ENCODE results near the gene PRKCZ.

Gene PRKCZ

DNA sequence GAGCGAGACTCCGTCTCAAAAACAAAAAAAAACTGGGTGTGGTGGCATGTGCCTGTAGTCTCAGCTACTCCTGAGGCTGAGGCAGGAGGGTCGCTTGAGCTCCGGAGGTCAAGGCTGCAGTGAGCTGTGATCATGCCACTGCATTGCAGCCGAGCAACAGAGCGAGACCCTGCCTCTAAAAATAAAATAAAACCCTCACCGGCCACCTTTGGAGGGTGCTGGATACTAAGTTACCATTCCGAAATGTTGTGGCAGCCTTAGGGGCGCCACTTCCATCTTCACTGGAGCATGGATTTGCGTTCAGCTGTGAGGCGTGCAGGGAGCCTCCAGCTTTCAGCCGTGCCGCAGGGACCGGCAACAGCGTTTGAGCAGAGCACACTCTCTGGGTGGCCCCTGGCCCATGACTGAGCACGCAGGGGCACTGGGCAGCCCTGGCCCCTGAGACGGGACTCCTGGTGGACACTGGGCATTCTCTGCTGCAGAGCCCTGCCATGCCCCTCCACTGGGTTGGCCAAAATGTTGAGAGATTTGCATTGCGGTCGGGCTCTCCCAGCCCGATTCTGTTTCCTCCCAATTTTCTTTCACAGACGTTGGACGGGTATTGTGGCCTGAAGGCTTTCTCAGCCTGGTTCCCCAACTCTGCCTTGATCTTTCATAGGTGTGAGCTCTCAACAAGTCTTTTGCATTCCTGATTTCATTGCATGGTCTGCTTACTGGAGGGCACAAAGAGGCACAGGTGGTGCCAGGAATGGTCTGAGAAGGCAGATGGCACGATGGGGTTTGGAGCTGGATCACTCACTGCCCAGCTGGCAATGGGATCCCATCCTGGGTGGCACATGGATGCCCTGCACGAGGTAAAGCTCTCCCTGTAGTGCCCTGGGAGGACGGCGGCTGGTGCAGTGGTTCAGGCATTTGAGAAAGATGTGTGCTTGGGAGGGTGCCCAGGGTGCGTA, 40.8 kb upstream of the PRKCZ start:
- in situ Hi-C loops (cut with HindIII; ENCODE audit: low sequenced_read_pairs) = no loop called here
- H3K4me3 ChIP-seq (ENCODE audit: low read depth, low read length) = no peak overlapping the region
- TF ChIP-seq, protein P1, sequence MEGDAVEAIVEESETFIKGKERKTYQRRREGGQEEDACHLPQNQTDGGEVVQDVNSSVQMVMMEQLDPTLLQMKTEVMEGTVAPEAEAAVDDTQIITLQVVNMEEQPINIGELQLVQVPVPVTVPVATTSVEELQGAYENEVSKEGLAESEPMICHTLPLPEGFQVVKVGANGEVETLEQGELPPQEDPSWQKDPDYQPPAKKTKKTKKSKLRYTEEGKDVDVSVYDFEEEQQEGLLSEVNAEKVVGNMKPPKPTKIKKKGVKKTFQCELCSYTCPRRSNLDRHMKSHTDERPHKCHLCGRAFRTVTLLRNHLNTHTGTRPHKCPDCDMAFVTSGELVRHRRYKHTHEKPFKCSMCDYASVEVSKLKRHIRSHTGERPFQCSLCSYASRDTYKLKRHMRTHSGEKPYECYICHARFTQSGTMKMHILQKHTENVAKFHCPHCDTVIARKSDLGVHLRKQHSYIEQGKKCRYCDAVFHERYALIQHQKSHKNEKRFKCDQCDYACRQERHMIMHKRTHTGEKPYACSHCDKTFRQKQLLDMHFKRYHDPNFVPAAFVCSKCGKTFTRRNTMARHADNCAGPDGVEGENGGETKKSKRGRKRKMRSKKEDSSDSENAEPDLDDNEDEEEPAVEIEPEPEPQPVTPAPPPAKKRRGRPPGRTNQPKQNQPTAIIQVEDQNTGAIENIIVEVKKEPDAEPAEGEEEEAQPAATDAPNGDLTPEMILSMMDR (IDR thresholded peaks at IDR 0.05; ENCODE audit: low read depth, low read length) = no peak
- DNase-seq (ENCODE audit: low read depth, low spot score) = no peak

DNA sequence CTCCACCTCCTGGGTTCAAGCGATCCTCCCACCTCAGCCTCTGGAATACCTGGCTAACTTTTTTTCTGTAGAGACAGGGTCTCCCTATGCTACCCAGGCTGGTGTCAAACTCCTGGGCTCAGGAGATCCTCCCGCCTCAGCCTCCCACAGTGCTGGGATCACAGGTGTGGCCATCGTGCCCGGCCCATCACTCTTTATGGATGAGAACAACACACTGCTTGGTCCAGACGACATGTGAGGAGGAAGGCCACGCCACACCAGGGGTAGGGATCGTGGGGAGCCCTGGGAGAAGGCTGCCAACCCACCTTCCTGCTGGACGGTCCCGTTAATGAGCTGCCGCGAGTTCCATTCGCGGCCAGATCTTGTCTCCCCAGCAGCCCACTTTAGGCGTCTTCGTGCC, 36.0 kb upstream of the PRKCZ start:
- TF ChIP-seq, protein P1 (IDR thresholded peaks at IDR 0.05; ENCODE audit: low read depth, low read length) = no peak
- no peak for DNase-seq (ENCODE audit: low read depth, low spot score)
- in situ Hi-C loops (cut with HindIII; ENCODE audit: low sequenced_read_pairs) = no loop called here
- no peak overlapping the region for H3K4me3 ChIP-seq (ENCODE audit: low read depth, low read length)

DNA sequence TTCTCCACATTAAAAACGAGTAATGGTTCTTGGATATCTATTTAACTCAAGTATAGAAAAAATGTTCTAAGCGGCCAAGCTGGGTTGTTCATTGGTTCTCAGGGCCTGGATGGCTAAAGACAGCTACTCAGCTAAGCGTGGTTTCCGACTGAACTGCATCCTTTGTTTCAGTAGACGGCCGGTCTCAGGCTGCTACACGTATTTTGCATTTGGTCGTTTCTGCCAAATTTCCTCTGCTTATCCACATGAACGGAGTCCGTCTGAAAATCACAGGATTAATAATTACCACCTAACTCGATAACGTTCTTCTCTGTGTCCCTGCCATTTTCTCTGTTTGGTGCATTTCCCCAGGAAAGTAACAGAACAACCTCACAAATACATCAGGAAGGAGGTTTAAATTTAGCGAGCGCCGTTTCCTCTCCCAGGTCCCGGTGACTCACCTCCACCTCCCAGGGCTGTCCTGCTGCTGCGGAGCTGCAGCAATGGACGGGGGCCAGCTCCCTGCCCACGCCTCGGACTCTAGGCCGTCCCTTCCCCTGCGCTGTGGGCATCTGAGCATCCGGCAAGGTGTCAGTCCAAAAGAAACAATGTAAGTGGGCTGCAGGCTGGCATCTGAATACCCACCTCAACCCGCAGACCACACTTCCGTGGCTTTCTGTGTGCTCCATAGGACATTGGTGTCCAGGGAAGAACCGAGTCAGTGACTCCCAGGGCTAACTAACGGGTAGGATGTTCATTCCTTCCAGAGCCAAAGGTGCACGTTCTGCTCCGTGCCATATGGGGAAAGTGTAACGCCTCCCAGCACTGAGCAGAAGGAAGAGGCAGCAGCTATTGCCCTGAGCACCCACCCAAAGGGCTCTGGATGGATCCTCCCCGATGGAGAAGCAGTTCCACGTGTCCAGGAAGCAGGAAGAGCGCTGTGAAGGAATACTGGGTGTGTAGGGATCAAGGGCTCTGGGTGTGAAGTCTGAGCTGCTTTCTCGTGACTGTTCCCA, 35.2 kb upstream of the PRKCZ start:
- H3K4me3 ChIP-seq (ENCODE audit: low read depth, low read length) = no peak overlapping the region
- no peak for DNase-seq (ENCODE audit: low read depth, low spot score)
- in situ Hi-C loops (cut with HindIII; ENCODE audit: low sequenced_read_pairs) = no loop called here
- TF ChIP-seq, protein P1 (IDR thresholded peaks at IDR 0.05; ENCODE audit: low read depth, low read length) = no peak

DNA sequence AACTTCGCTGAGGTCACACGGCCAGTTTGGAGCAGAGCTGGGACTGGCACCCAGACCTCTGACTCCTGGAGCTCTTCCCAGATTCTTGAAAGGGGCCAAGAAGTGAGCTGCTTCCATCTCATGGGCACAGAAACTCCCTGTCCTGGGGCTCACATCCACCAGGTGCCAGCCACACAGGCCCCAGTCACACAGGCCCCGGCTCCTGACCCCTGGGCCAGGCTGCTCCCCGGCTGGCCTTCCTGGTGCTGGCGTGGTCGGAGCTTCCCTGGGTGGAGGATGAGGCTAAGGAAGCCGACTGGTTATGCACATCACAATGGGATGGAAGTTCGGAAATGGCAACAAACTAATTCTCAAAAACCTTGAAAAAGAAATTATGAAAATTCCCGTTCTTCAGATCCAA, 34.1 kb upstream of the PRKCZ start:
- TF ChIP-seq, protein P1 (IDR thresholded peaks at IDR 0.05; ENCODE audit: low read depth, low read length) = no peak
- no peak for DNase-seq (ENCODE audit: low read depth, low spot score)
- in situ Hi-C loops (cut with HindIII; ENCODE audit: low sequenced_read_pairs) = no loop called here
- H3K4me3 ChIP-seq (ENCODE audit: low read depth, low read length) = no peak overlapping the region

DNA sequence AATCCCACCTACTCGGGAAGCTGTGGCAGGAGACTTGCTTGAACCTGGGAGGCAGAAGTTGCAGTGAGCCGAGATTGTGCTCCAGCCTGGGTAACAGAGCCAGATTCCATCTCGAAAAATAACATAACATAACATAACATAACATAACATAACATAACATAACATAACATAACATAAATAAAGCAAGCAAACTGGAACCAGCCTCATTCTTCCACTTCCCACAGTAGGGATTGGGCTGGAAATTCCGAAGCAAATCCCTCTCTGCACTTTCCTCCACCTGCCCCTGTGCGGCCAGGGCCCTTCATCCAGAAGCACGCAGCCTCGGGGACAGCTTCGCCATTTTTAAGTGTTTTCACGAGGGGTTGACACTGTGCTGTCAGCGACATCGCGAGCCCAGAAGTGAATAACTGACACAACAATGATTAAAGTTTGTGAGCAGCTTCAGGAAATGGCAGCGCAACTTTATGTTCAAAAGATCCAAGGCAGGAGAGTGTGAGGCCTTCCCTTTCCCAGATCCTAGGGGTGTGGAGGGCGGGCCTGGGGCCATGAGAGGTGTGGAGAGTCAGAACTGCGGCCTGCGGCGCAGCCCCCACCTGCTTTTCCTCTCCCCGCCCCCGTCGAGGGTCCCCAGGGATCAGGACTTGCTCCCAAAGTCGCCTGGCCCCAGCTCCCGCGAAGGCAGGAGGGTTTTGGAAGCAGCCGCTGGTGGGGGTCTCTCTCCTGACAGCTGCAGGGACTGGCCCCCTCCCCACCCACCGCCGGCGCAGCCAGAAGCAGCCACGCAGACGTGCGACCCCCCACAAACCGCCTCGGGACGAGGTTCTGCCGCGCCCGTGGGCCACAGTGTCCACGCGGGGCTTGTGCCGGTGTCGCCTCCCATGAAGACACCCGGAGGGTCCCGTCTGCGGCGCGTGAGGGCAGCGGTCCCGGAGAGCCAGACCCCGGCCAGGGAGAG, 31.7 kb upstream of the PRKCZ start:
- in situ Hi-C loops (cut with HindIII; ENCODE audit: low sequenced_read_pairs) = no loop called here
- TF ChIP-seq, protein P1 (IDR thresholded peaks at IDR 0.05; ENCODE audit: low read depth, low read length) = no peak
- DNase-seq (ENCODE audit: low read depth, low spot score) = no peak
- no peak overlapping the region for H3K4me3 ChIP-seq (ENCODE audit: low read depth, low read length)

All from astrocyte of the spinal cord (primary cell).